Middle frontal gyrus (tissue), 1 donor: ENCODE data around the gene VBP1.
"Not testable (repeated sequence)": the region's sequence is repeated elsewhere in the genome, so short reads cannot be mapped to it uniquely, and the experiment has no call there.

Experiments used
- DNase-seq: peaks from one replicate; pipeline ENCODE4 v3.0.0-alpha.2; 2015; ENCODE audit warnings: low spot score; ENCODE audit errors: extremely low spot score

VBP1 gene

GRCh38 chrX:155216179-155216939 is at the start of gene VBP1:
VBP1 (plus strand) TSS chrX:155216460; CDS start chrX:155216483, 23 bp downstream.
- peak; percentile 85 for DNase-seq

- no peak for DNase-seq
Observed at GRCh38 chrX:155169881-155170280, 46.4 kb upstream of the VBP1 start.

- DNase-seq, result no peak
Observed at GRCh38 chrX:155179346-155179997, 36.8 kb upstream of the VBP1 start.

- no peak for DNase-seq
Observed at GRCh38 chrX:155188786-155189185, 27.5 kb upstream of the VBP1 start.

- DNase-seq, result no peak
Observed at GRCh38 chrX:155211208-155211607, 5.1 kb upstream of the VBP1 start.

- DNase-seq, result no peak
Observed at GRCh38 chrX:155213731-155214130, 2.5 kb upstream of the VBP1 start.

GRCh38 chrX:155215443-155216178 is 649 bp upstream of the VBP1 start:
- peak; percentile 3 for DNase-seq

GRCh38 chrX:155216940-155217440 is 730 bp downstream of the VBP1 start:
- DNase-seq, result no peak

- DNase-seq, result no peak
Observed at GRCh38 chrX:155218777-155219176, 2.5 kb downstream of the VBP1 start.

- DNase-seq, result no peak
Observed at GRCh38 chrX:155221351-155221750, 5.1 kb downstream of the VBP1 start.

- not testable (repeated sequence) for DNase-seq
Observed at GRCh38 chrX:155223746-155224145, 7.5 kb downstream of the VBP1 start.

GRCh38 chrX:155225774-155226173 is 9.5 kb downstream of the VBP1 start:
- no peak for DNase-seq

GRCh38 chrX:155231163-155231562 is 14.9 kb downstream of the VBP1 start:
- no peak for DNase-seq

GRCh38 chrX:155235891-155236290 is 19.6 kb downstream of the VBP1 start:
- no peak for DNase-seq

GRCh38 chrX:155237719-155238118 is 21.5 kb downstream of the VBP1 start:
- no peak for DNase-seq

- DNase-seq, result no peak
Observed at GRCh38 chrX:155242300-155242699, 26.0 kb downstream of the VBP1 start.

- DNase-seq, result no peak
Observed at GRCh38 chrX:155246748-155247147, 30.5 kb downstream of the VBP1 start.

- no peak for DNase-seq
Observed at GRCh38 chrX:155247497-155247896, 31.2 kb downstream of the VBP1 start.

GRCh38 chrX:155251391-155251790 is 35.1 kb downstream of the VBP1 start:
- no peak for DNase-seq

GRCh38 chrX:155259752-155260151 is 43.5 kb downstream of the VBP1 start:
- no peak for DNase-seq

- DNase-seq, result no peak
Observed at GRCh38 chrX:155262970-155263754, 46.9 kb downstream of the VBP1 start.
